Neural cell (in vitro differentiated cells): ENCODE measurements around the gene C11orf68. TPM values are rescaled to one million over a fixed set of nuclear protein-coding genes. Genes with fewer than 3 reads are reported as not detected.

Experiments used
- H2AFZ ChIP-seq: fragments of 200-600, 300-800 bp; sonication (generic), shearing (Covaris generic); 2 replicates; pipeline ENCODE4 v1.6.0; 2014; ENCODE audit warnings: low read depth, mild to moderate bottlenecking, antibody characterized with exemption, low read length, moderate library complexity
- H3F3A ChIP-seq: fragments of 200-600 bp; shearing (Covaris generic); 2 replicates; pipeline ENCODE4 v1.6.1; 2016; ENCODE audit warnings: mild to moderate bottlenecking, moderate library complexity, mixed read lengths, antibody characterized with exemption, low read length; ENCODE audit not compliant: insufficient read depth, poor library complexity, severe bottlenecking
- H3K27ac ChIP-seq: fragments of 200-600, 300-800 bp; sonication (generic), shearing (Covaris generic); 2 replicates; pipeline ENCODE4 v1.5.1; 2014; ENCODE audit warnings: mild to moderate bottlenecking, low read length, moderate library complexity
- H3K27me3 ChIP-seq: fragments of 300-800, 200-600 bp; sonication (generic), shearing (Covaris generic); 2 replicates; pipeline ENCODE4 v1.6.0; 2014; ENCODE audit warnings: mild to moderate bottlenecking, low read depth, low read length, moderate library complexity; ENCODE audit not compliant: insufficient read depth
- H3K36me3 ChIP-seq: fragments of 300-800, 200-600 bp; sonication (generic), shearing (Covaris generic); 2 replicates; pipeline ENCODE4 v1.5.1; 2014; ENCODE audit warnings: mild to moderate bottlenecking, antibody characterized with exemption, low read length, moderate library complexity; ENCODE audit not compliant: insufficient read depth
- H3K4me2 ChIP-seq: fragments of 300-800, 200-600 bp; sonication (generic), shearing (Covaris generic); 2 replicates; pipeline ENCODE4 v1.6.0; 2014; ENCODE audit warnings: mild to moderate bottlenecking, low read length
- H3K4me3 ChIP-seq: fragments of 300-800, 200-600 bp; sonication (generic), shearing (Covaris generic); 2 replicates; pipeline ENCODE4 v1.5.1; 2014; ENCODE audit warnings: mild to moderate bottlenecking, low read length, moderate library complexity
- H3K79me2 ChIP-seq: fragments of 200-600 bp; shearing (Covaris generic); replicated peaks from 2 replicates; pipeline ENCODE4 v1.6.0; 2014; ENCODE audit warnings: mild to moderate bottlenecking, low read length, moderate library complexity; ENCODE audit not compliant: insufficient read depth
- H3K9ac ChIP-seq: fragments of 300-800, 200-600 bp; sonication (generic), shearing (Covaris generic); 2 replicates; pipeline ENCODE4 v1.6.1; 2016; ENCODE audit warnings: mild to moderate bottlenecking, low read length, mixed read lengths
- H3K9me2 ChIP-seq: fragments of 200-600 bp; shearing (Covaris generic); 2 replicates; pipeline ENCODE4 v1.6.1; 2016; ENCODE audit warnings: mild to moderate bottlenecking, low read length, mixed read lengths; ENCODE audit not compliant: insufficient read depth
- H3K9me3 ChIP-seq: fragments of 200-600, 300-800 bp; sonication (generic), shearing (Covaris generic); 2 replicates; pipeline ENCODE4 v1.6.1; 2016; ENCODE audit warnings: mild to moderate bottlenecking, mixed run types, low read length, moderate library complexity, mixed read lengths
- H4K20me1 ChIP-seq: fragments of 200-600 bp; shearing (Covaris generic); 2 replicates; pipeline ENCODE4 v1.6.1; 2016; ENCODE audit warnings: mild to moderate bottlenecking, mixed run types; ENCODE audit not compliant: insufficient read depth
- CTCF ChIP-seq: fragments of 450-650 bp; IDR thresholded peaks from 2 replicates; pipeline ENCODE4 v1.5.1; 2014; ENCODE audit warnings: antibody characterized with exemption, mild to moderate bottlenecking, moderate library complexity; ENCODE audit not compliant: poor library complexity, severe bottlenecking
- EP300 ChIP-seq: fragments of 450-650 bp; conservative IDR thresholded peaks from 2 replicates; pipeline ENCODE4 v1.6.1; 2014; ENCODE audit warnings: antibody characterized with exemption, mild to moderate bottlenecking, moderate library complexity; ENCODE audit not compliant: poor library complexity, severe bottlenecking
- EZH2 ChIP-seq: fragments of 200-600, 300-800 bp; shearing (Covaris generic), sonication (generic); IDR thresholded peaks from 2 replicates; pipeline ENCODE4 v1.6.1; 2014; ENCODE audit warnings: antibody characterized with exemption, low read length, borderline replicate concordance, mild to moderate bottlenecking; ENCODE audit not compliant: insufficient read depth, poor library complexity, severe bottlenecking
- MXI1 ChIP-seq: fragments of 450-650 bp; conservative IDR thresholded peaks from 2 replicates; pipeline ENCODE4 v1.6.1; 2014; ENCODE audit warnings: antibody characterized with exemption, mild to moderate bottlenecking; ENCODE audit not compliant: poor library complexity, severe bottlenecking
- POLR2AphosphoS5 ChIP-seq: IDR thresholded peaks from 2 replicates; pipeline ENCODE4 v1.6.1; 2012
- RAD21 ChIP-seq: fragments of 450-650 bp; conservative IDR thresholded peaks from 2 replicates; pipeline ENCODE4 v1.6.1; 2014; ENCODE audit warnings: antibody characterized with exemption, mild to moderate bottlenecking, moderate library complexity
- REST ChIP-seq: IDR thresholded peaks from 2 replicates; pipeline ENCODE4 v1.6.1; 2012; ENCODE audit warnings: borderline replicate concordance
- SMC3 ChIP-seq: fragments of 450-650 bp; conservative IDR thresholded peaks from 2 replicates; pipeline ENCODE4 v1.6.1; 2014; ENCODE audit warnings: antibody characterized with exemption, mild to moderate bottlenecking, moderate library complexity; ENCODE audit not compliant: poor library complexity
- TAF1 ChIP-seq: IDR thresholded peaks from 2 replicates; pipeline ENCODE4 v1.6.1; 2012; ENCODE audit warnings: low read depth
- polyA plus RNA-seq: library from polyadenylated mRNA; depleted of rRNA; stranded (reverse); fragments of >200 nt; gene quantifications from 2 replicates; pipeline ENCODE4 v1.2.3, GENCODE V29; 2014

The C11orf68 gene
- polyA plus RNA-seq, 1 donor from 2014 or later = 13.3 TPM

GRCh38 chr11:65906602-65907001, 12.3 kb downstream of the C11orf68 start:
- H3K27me3 ChIP-seq = peaks cover 27% of the 10 kb centered on the region
- TF ChIP-seq RAD21 = no peak
- TF ChIP-seq SMC3 = no peak
- TF ChIP-seq MXI1 = no peak
- no peak for TF ChIP-seq CTCF
- TF ChIP-seq POLR2AphosphoS5 = no peak
- TF ChIP-seq EZH2 = no peak
- TF ChIP-seq REST = no peak
- no peak for TF ChIP-seq EP300
- TF ChIP-seq TAF1 = no peak

GRCh38 chr11:65903715-65904114, 15.1 kb downstream of the C11orf68 start:
- Histone ChIP-seq H3K36me3 (no peaks in the 10 kb centered on the region), H3K9me2 (no peaks in the 10 kb centered on the region), H4K20me1 (no peaks in the 10 kb centered on the region), H3K4me2 (no peak overlapping the region), H3K4me3 (no peak overlapping the region), H3F3A (no peaks in the 10 kb centered on the region), H3K9ac (no peak overlapping the region), H3K27ac (no peak overlapping the region), H2AFZ (no peak overlapping the region), H3K9me3 (no peaks in the 10 kb centered on the region), H3K27me3 (peaks cover 56% of the 10 kb centered on the region), H3K79me2 (no peaks in the 10 kb centered on the region)
- TF ChIP-seq CTCF (no peak), REST (no peak), EZH2 (no peak), TAF1 (no peak), MXI1 (no peak), POLR2AphosphoS5 (no peak), EP300 (no peak), RAD21 (no peak), SMC3 (no peak)

More at GRCh38 chr11:65906602-65907001, 12.3 kb downstream of the C11orf68 start:
- Histone ChIP-seq H3K4me2 (no peak overlapping the region), H3K9ac (no peak overlapping the region), H2AFZ (no peak overlapping the region), H3F3A (no peaks in the 10 kb centered on the region), H3K36me3 (no peaks in the 10 kb centered on the region), H3K9me2 (no peaks in the 10 kb centered on the region), H4K20me1 (no peaks in the 10 kb centered on the region), H3K9me3 (no peaks in the 10 kb centered on the region), H3K27ac (no peak overlapping the region), H3K4me3 (no peak overlapping the region), H3K79me2 (no peaks in the 10 kb centered on the region)
